Panc1 (cell line): ENCODE data around the gene SEPTIN5.

Experiments
- CTCF ChIP-seq: fragments of 450-650 bp; IDR thresholded peaks from 2 replicates; pipeline ENCODE4 v1.5.1; 2017; ENCODE audit warnings: mild to moderate bottlenecking
- REST ChIP-seq, 2 experiments: IDR thresholded peaks; 2 replicates each; pipeline ENCODE4 v1.6.1; 2011 to 2012; ENCODE audit warnings: low read depth in 2 of 2, control low read depth in 1 of 2, low read length in 1 of 2, mild to moderate bottlenecking in 1 of 2, moderate library complexity in 1 of 2; ENCODE audit not compliant: insufficient read depth in 1 of 2

- TF ChIP-seq CTCF, result no peak
- no peak for TF ChIP-seq REST (IDR thresholded peaks at IDR 0.05; ENCODE audit: insufficient read depth in 1 of 2, low read depth in 2 of 2, low read length in 1 of 2)
These were observed 32.4 kb downstream of the SEPTIN5 start for GRCh38 chr22:19746726-19747125.
